ENCODE data around the gene KRTAP19-2.

GRCh38 chr21:30482130-30482529 is 5.1 kb downstream of the KRTAP19-2 start:
- TF ChIP-seq POLR2A (IDR thresholded peaks at IDR 0.05; ENCODE audit: borderline replicate concordance, extremely low read depth, insufficient read depth, insufficient read length) (no peak), REST (IDR thresholded peaks at IDR 0.05; ENCODE audit: low read depth) (no peak)
